K562 (cell line): ENCODE measurements around the gene DNAJC18. TPM values are rescaled to one million over a fixed set of nuclear protein-coding genes. Genes with fewer than 3 reads are reported as not detected.

ENCODE experiments used
- CBX8 ChIP-seq: fragments of 200-600 bp; sonication (generic); IDR thresholded peaks from 2 replicates; pipeline ENCODE4 v1.6.1; 2012; ENCODE audit warnings: borderline replicate concordance, mixed run types, low read depth, mild to moderate bottlenecking, moderate library complexity, mixed read lengths, low read length, control low read depth, inconsistent platforms; ENCODE audit not compliant: poor library complexity, severe bottlenecking; ENCODE audit errors: extremely low read depth
- CEBPB ChIP-seq: fragments of 450-650 bp; IDR thresholded peaks from 2 replicates; pipeline ENCODE4 v1.6.1; 2016; ENCODE audit warnings: missing genetic modification characterization, missing compliant biosample characterization
- CHAMP1 ChIP-seq: fragments of 450-650 bp; IDR thresholded peaks from 2 replicates; pipeline ENCODE4 v1.6.1; 2016; ENCODE audit warnings: mild to moderate bottlenecking
- ETS1 ChIP-seq: conservative IDR thresholded peaks from 2 replicates; pipeline ENCODE4 v1.6.1; 2011; ENCODE audit warnings: low read depth, mild to moderate bottlenecking, low read length; ENCODE audit not compliant: control insufficient read depth
- ETV6 ChIP-seq, 3 experiments: fragments of 150-350 bp in 1 of 3; sonication (generic) in 1 of 3; formaldehyde crosslinking in 1 of 3; IDR thresholded peaks; 2 replicates each; pipeline versions ENCODE4 v1.6.1 to v1.8.0; 2014 to 2022; ENCODE audit warnings: borderline replicate concordance in 2 of 3, low read depth in 2 of 3, antibody characterized with exemption in 1 of 3, low read length in 1 of 3, mild to moderate bottlenecking in 1 of 3, missing genetic modification reagents in 1 of 3
- NR2F6 ChIP-seq: fragments of 450-650 bp; formaldehyde crosslinking; IDR thresholded peaks from 2 replicates; pipeline ENCODE4 v1.4.0; 2020; ENCODE audit warnings: mild to moderate bottlenecking
- PKNOX1 ChIP-seq: fragments of 450-650 bp; IDR thresholded peaks from 2 replicates; pipeline ENCODE4 v1.6.1; 2016
- POLR3A ChIP-seq: IDR thresholded peaks from 2 replicates; pipeline ENCODE4 v1.6.1; 2011; ENCODE audit warnings: borderline replicate concordance, mild to moderate bottlenecking, moderate library complexity; ENCODE audit not compliant: insufficient read length, insufficient read depth; ENCODE audit errors: extremely low read depth
- RBBP5 ChIP-seq: fragments of 200-600 bp; sonication (generic); IDR thresholded peaks from 2 replicates; pipeline ENCODE4 v1.6.1; 2012; ENCODE audit warnings: borderline replicate concordance, mild to moderate bottlenecking, low read length, control low read depth, inconsistent platforms; ENCODE audit not compliant: insufficient read depth, poor library complexity, severe bottlenecking
- SIN3A ChIP-seq, 2 experiments: fragments of 150-350 bp in 1 of 2; IDR thresholded peaks; 2 replicates each; pipeline ENCODE4 v1.6.1; 2011 to 2016; ENCODE audit warnings: borderline replicate concordance in 2 of 2, low read depth in 2 of 2, low read length in 2 of 2, mild to moderate bottlenecking in 2 of 2, moderate library complexity in 2 of 2; ENCODE audit not compliant: control insufficient read depth in 1 of 2
- SIX5 ChIP-seq, 2 experiments: IDR thresholded peaks; 2 replicates each; pipeline ENCODE4 v1.6.1; 2011; ENCODE audit warnings: low read length in 2 of 2, borderline replicate concordance in 1 of 2, low read depth in 1 of 2, mild to moderate bottlenecking in 1 of 2, moderate library complexity in 1 of 2; ENCODE audit not compliant: insufficient read depth in 1 of 2
- THRB ChIP-seq: fragments of 450-650 bp; formaldehyde crosslinking; conservative IDR thresholded peaks from 2 replicates; pipeline ENCODE4 v1.4.0; 2022; ENCODE audit warnings: mild to moderate bottlenecking, missing genetic modification characterization
- ZEB2 ChIP-seq: fragments of 450-650 bp; IDR thresholded peaks from 2 replicates; pipeline ENCODE4 v1.6.1; 2016
- ZNF507 ChIP-seq: conservative IDR thresholded peaks from 2 replicates; pipeline ENCODE4 v1.6.1; 2017; ENCODE audit warnings: missing genetic modification characterization, missing compliant biosample characterization
- ZNF780A ChIP-seq: fragments of 250-450 bp; sonication (Bioruptor Pico); IDR thresholded peaks from 2 replicates; pipeline ENCODE4 v1.5.0; 2021; ENCODE audit warnings: mild to moderate bottlenecking
- ZNF785 ChIP-seq: fragments of 250-450 bp; sonication (Bioruptor Pico); IDR thresholded peaks from 2 replicates; pipeline ENCODE4 v1.4.0; 2020; ENCODE audit warnings: mild to moderate bottlenecking
- polyA plus RNA-seq, 8 experiments: library from polyadenylated mRNA; depleted of rRNA in 4 of 8; stranded (reverse) in 5 of 8; unstranded in 3 of 8; fragments of >200 nt; fragmentation: Nextera tagmentation in 2 of 8; fragmentation: Illumina TruSeq in 1 of 8; extraction: Ambion mirVana in 2 of 8; extraction: Trizol in 1 of 8; gene quantifications; 2 replicates each; pipeline versions ENCODE4 v1.2.1 to v1.2.3, GENCODE V29; 2011 to 2014; ENCODE audit warnings: inconsistent platforms in 1 of 8, missing spikeins in 1 of 8
- total RNA-seq, 7 experiments: library from RNA; depleted of rRNA in 6 of 7; stranded (reverse); fragments of >200 nt in 6 of 7; fragmentation: Illumina TruSeq in 2 of 7; extraction: Trizol in 2 of 7; gene quantifications; 2 replicates each; pipeline versions ENCODE4 v1.2.1 to v1.2.3, GENCODE V29; 2011 to 2021; ENCODE audit warnings: low replicate concordance in 1 of 7
- TF ChIP-seq, protein P1 (sequence below): fragments of 250-450 bp; sonication (Bioruptor Pico); IDR thresholded peaks from 2 replicates; pipeline ENCODE4 v1.8.0; 2022; ENCODE audit warnings: inconsistent platforms, mild to moderate bottlenecking, moderate library complexity, borderline replicate concordance

Gene DNAJC18
- total and polyA plus RNA-seq, 9 of the 15 experiments (the other 6 are each of a cell fraction or from before 2014, with no cell fraction given): 1.5 to 13.3 (median 7.5) TPM

DNA sequence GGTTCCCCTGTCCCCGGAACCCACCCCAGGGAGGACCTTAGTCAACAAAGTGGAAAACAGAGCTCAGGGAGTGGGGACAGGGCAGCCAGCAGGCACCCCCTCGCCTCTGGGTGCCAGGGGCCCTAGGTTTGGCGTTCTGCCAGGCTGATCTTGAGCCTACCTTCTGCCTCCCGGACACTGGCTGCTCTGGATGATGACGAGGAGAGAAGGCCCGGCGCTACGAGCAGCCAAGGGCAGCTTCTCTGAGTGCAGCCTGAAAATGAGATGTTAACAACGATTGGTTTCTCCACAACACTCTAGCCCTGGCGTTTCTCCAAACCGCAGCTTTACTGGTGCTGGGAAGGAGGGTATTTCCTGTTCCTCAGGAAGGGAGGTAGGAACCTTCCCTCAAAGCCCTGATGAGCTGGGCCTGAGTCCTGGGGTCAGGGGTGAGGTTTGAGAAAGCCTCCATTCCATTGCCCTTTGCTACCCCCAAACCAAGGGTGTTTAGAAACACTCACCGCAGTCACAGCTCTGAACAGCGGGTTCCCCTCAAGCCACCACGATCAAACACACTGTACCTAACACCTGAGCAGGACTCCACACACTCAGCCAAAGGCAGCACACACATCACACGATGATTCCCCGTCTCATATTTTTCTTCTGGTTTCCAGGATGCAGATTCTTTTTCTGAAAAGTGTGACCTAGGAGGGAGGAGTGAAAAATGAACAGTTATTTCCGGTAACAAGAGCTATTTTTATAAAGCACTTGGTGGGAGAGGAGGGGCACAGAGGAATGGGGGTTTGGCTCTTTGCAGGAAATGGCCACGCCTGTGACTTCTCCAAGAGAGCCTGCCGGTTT, 42.9 kb upstream of the DNAJC18 start, which contains the start of gene STING1 (continued):
- TF ChIP-seq ETS1 (no peak; the same call in 1 of the 2 replicates), SIX5 (IDR thresholded peaks at IDR 0.05; ENCODE audit: borderline replicate concordance in 1 of 2, insufficient read depth in 1 of 2, low read depth in 1 of 2, low read length in 2 of 2) (no peak), SIN3A (IDR thresholded peaks at IDR 0.05; ENCODE audit: borderline replicate concordance in 2 of 2, control insufficient read depth in 1 of 2, low read depth in 2 of 2, low read length in 2 of 2) (no peak), CEBPB (tag) (no peak), ZNF780A (CRISPR knock-in tag) (no peak), ZNF507 (tag) (no peak), PKNOX1 (peak; percentile 4; the same call in 1 of the 2 replicates), THRB (CRISPR knock-in tag) (0 out of 2 replicates have a peak, but pooled peaks have one; percentile 51), NR2F6 (CRISPR knock-in tag) (no peak), POLR3A (no peak), ZEB2 (peak; percentile 65; the same call in 1 of the 2 replicates), CBX8 (no peak), CHAMP1 (no peak), ZNF785 (CRISPR knock-in tag) (no peak), RBBP5 (peak; percentile 66), ETV6 (IDR thresholded peaks at IDR 0.05; ENCODE audit: borderline replicate concordance in 1 of 2, low read depth in 2 of 2, low read length in 1 of 2) (peak; percentile 83 to 96; a peak in 3 of 4 replicates), ETV6 (CRISPR knock-in tag; IDR thresholded peaks at IDR 0.05; ENCODE audit: borderline replicate concordance) (no peak)
- TF ChIP-seq, protein P1, sequence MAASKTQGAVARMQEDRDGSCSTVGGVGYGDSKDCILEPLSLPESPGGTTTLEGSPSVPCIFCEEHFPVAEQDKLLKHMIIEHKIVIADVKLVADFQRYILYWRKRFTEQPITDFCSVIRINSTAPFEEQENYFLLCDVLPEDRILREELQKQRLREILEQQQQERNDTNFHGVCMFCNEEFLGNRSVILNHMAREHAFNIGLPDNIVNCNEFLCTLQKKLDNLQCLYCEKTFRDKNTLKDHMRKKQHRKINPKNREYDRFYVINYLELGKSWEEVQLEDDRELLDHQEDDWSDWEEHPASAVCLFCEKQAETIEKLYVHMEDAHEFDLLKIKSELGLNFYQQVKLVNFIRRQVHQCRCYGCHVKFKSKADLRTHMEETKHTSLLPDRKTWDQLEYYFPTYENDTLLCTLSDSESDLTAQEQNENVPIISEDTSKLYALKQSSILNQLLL (CRISPR knock-in tag): no peak
